C4-2B (cell line): ENCODE measurements around the gene CCSAP.

Experiments
- H3K27ac ChIP-seq: fragments of 450-650 bp; 2 replicates; pipeline ENCODE4 v1.5.1; 2017
- CTCF ChIP-seq: fragments of 450-650 bp; conservative IDR thresholded peaks from 2 replicates; pipeline ENCODE4 v1.5.1; 2017; ENCODE audit warnings: mild to moderate bottlenecking
- ZFX ChIP-seq: fragments of 450-650 bp; IDR thresholded peaks from 2 replicates; pipeline ENCODE4 v1.6.1; 2017

The CCSAP gene

GRCh38 chr1:229364207-229365065 lies 21.6 kb upstream of the CCSAP start:
- TF ChIP-seq CTCF: no peak
- TF ChIP-seq ZFX: no peak
- no peak overlapping the region for H3K27ac ChIP-seq

GRCh38 chr1:229363723-229364122 lies 20.9 kb upstream of the CCSAP start:
- H3K27ac ChIP-seq: no peak overlapping the region
- TF ChIP-seq CTCF: no peak
- TF ChIP-seq ZFX: no peak

GRCh38 chr1:229360420-229360819 lies 17.6 kb upstream of the CCSAP start:
- H3K27ac ChIP-seq: no peak overlapping the region
- TF ChIP-seq CTCF: no peak
- TF ChIP-seq ZFX: no peak

- TF ChIP-seq CTCF (no peak), ZFX (no peak)
Observed at GRCh38 chr1:229355661-229356060, 12.8 kb upstream of the CCSAP start.

GRCh38 chr1:229354226-229354625 lies 11.4 kb upstream of the CCSAP start:
- H3K27ac ChIP-seq: no peak overlapping the region
- TF ChIP-seq ZFX (no peak), CTCF (no peak)

More at GRCh38 chr1:229355661-229356060, 12.8 kb upstream of the CCSAP start:
- no peak overlapping the region for H3K27ac ChIP-seq

GRCh38 chr1:229352975-229353374 lies 10.1 kb upstream of the CCSAP start:
- no peak for TF ChIP-seq ZFX
- no peak for TF ChIP-seq CTCF
- no peak overlapping the region for H3K27ac ChIP-seq

- no peak overlapping the region for H3K27ac ChIP-seq
- TF ChIP-seq CTCF: no peak
- TF ChIP-seq ZFX: no peak
Observed at GRCh38 chr1:229349463-229350385, 6.9 kb upstream of the CCSAP start.
